Measurements from ENCODE around the gene DHRS4. TPM values are rescaled to one million over a fixed set of nuclear protein-coding genes. Genes with fewer than 3 reads are reported as not detected.
"Not testable (repeated sequence)": the region's sequence is repeated elsewhere in the genome, so short reads cannot be mapped to it uniquely, and the experiment has no call there.

Gene DHRS4
- total RNA-seq, 1 experiment from 2014 or later, result 14.5 TPM

- no peak for TF ChIP-seq ARID4B (CRISPR knock-in tag; IDR thresholded peaks at IDR 0.05; ENCODE audit: borderline replicate concordance)
- TF ChIP-seq ZNF138 (CRISPR knock-in tag; conservative IDR thresholded peaks at IDR 0.05), result no peak
- no peak for TF ChIP-seq RELA (CRISPR knock-in tag; IDR thresholded peaks at IDR 0.05; ENCODE audit: borderline replicate concordance)
- TF ChIP-seq MAX (CRISPR knock-in tag; IDR thresholded peaks at IDR 0.05), result no peak
- TF ChIP-seq ZBTB21 (CRISPR knock-in tag; IDR thresholded peaks at IDR 0.05; ENCODE audit: borderline replicate concordance), result no peak
- no peak for TF ChIP-seq ETV6 (CRISPR knock-in tag; IDR thresholded peaks at IDR 0.05)
- TF ChIP-seq JAZF1 (CRISPR knock-in tag; IDR thresholded peaks at IDR 0.05), result no peak
Measured at GRCh38 chr14:23941669-23942068, 11.9 kb upstream of the DHRS4 start (continued).

GRCh38 chr14:23942587-23942986 is 11.0 kb upstream of the DHRS4 start:
- CTCF ChIA-PET, result interaction anchor here (1.0 to 2.0 kb wide), 3 partner anchors 11 to 311 kb away, joined by 3 to 4 read pairs (median 4); partner anchors contain the start of gene DHRS4
- TF ChIP-seq PRRX2 (CRISPR knock-in tag; IDR thresholded peaks at IDR 0.05), result no peak
- no peak for TF ChIP-seq HMGA2 (CRISPR knock-in tag; IDR thresholded peaks at IDR 0.05)
- TF ChIP-seq ZNF138 (CRISPR knock-in tag; conservative IDR thresholded peaks at IDR 0.05), result no peak
- TF ChIP-seq JUN (CRISPR knock-in tag; IDR thresholded peaks at IDR 0.05), result no peak
- TF ChIP-seq MAX (CRISPR knock-in tag; IDR thresholded peaks at IDR 0.05), result no peak
- no peak for TF ChIP-seq AR (CRISPR knock-in tag; IDR thresholded peaks at IDR 0.05)
- no peak for TF ChIP-seq ATF6 (CRISPR knock-in tag; IDR thresholded peaks at IDR 0.05)
- no peak for TF ChIP-seq ZNF396 (CRISPR knock-in tag; IDR thresholded peaks at IDR 0.05; ENCODE audit: borderline replicate concordance)
- TF ChIP-seq ATF2 (CRISPR knock-in tag; IDR thresholded peaks at IDR 0.05; ENCODE audit: borderline replicate concordance, low read depth), result no peak
- no peak for TF ChIP-seq ZNF219 (CRISPR knock-in tag; IDR thresholded peaks at IDR 0.05; ENCODE audit: borderline replicate concordance)
- TF ChIP-seq FOXP1 (CRISPR knock-in tag; IDR thresholded peaks at IDR 0.05; ENCODE audit: borderline replicate concordance), result no peak
- no peak for TF ChIP-seq E2F4 (CRISPR knock-in tag; IDR thresholded peaks at IDR 0.05; ENCODE audit: borderline replicate concordance, low read depth)
- Mint-ChIP-seq H3K4me1 (0 out of 2 replicates have a peak, but pooled peaks cover 4% of the 10 kb centered on the region), H3K4me3 (no peak overlapping the region), H3K9me3 (peaks cover 12% of the 10 kb centered on the region), H3K27ac (no peak overlapping the region), H3K36me3 (0 out of 2 replicates have a peak, but pooled peaks cover 3% of the 10 kb centered on the region), H3K27me3 (ENCODE audit: low read depth) (no peaks in the 10 kb centered on the region; the same call in 1 of the 2 replicates)
- no peak for DNase-seq (ENCODE audit: low spot score)
- POLR2A ChIA-PET, result no interaction called here
- ATAC-seq, result no peak

GRCh38 chr14:23949069-23949468 is 4.5 kb upstream of the DHRS4 start:
- CTCF ChIA-PET, result interaction anchor here (0.7 kb wide), 1 partner anchor 317 kb away, joined by 3 read pairs; no protein-coding TSS in a partner anchor
- H3K27me3 Mint-ChIP-seq (ENCODE audit: low read depth); H3K4me3 Mint-ChIP-seq; DNase-seq (ENCODE audit: low spot score); POLR2A ChIA-PET; H3K36me3 Mint-ChIP-seq; ATAC-seq; H3K27ac Mint-ChIP-seq: not testable (repeated sequence)
- H3K9me3 Mint-ChIP-seq, result peaks cover 23% of the 10 kb centered on the region
- peaks cover 17% of the 10 kb centered on the region for H3K4me1 Mint-ChIP-seq

Data from WTC11 (cell line).